DMS153 treated with DMSO at 0.1 percent for 48 hours (cell line): ENCODE measurements around the gene CXCL17.
A peak's percentile ranks its signal among the peaks of the same experiment; 100 is the strongest.
"Not testable (repeated sequence)": the region's sequence is repeated elsewhere in the genome, so short reads cannot be mapped to it uniquely, and the experiment has no call there.

Experiments used
- DNase-seq: peaks from one replicate; lab custom pipeline; 2025; ENCODE audit not compliant: unreplicated experiment; lab: John Stamatoyannopoulos, UW

Gene CXCL17

GRCh38 chr19:42466521-42467182, 23.9 kb upstream of the CXCL17 start:
- DNase-seq: no peak

- no peak for DNase-seq
Observed at GRCh38 chr19:42465827-42466280, 23.1 kb upstream of the CXCL17 start.

GRCh38 chr19:42461700-42462324, 19.1 kb upstream of the CXCL17 start:
- DNase-seq: no peak

DNA sequence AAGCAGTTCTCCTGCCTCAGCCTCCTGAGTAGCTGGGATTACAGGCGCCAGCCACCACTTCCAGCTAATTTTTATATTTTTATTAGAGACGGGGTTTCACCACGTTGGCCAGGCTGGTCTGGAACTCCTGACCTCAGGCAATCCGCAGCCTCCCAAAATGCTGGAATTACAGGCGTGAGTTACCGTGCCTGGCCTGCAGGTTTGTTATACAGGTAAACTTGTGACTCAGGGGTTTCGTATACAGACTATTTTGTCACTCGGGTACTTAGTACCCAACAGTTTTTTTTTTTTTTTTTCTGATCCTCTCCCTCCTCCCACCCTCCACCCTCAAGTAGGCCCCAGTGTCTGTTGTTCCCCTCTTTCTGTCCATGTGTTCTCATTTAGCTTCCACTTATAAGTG, 18.5 kb upstream of the CXCL17 start:
- DNase-seq: not testable (repeated sequence)

DNA sequence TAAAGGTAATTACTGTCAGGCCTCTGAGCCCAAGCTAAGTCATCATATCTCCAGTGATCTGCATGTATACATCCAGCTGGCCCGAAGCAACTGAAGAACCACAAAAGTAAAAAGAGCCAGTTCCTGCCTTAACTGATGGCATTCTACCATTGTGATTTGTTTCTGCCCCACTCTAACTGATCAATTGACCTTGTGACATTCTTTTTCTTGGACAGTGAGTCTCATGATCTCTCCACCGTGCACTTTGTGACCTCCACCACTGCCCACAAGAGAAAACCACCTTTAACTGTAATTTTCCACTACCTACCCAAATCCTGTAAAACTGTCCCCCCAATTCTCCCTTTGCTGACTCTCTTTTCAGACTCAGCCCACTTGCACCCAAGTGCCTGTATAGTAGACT, 17.2 kb upstream of the CXCL17 start:
- no peak for DNase-seq

DNA sequence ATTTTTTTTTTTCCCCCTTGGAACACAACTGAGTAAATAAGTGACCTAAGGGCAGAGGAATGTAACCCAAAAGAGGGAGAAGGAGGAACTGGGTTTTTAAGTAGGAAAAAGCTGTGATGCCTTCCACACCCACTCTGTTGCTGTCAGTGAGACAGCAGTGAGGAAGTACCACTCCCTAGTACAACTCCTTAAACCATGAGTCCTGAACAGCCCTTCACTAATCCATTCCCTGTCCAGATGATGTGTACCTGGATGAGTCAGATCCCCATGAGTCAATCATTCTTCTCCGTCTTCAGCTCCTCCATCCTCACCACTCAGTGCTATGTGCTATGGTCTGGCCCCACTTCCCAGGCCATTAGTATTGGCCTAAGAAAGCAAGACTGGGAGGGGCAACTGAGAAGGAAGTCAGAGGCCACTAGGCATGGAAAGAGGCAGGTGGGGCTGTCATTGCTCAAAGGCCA, 12.9 kb upstream of the CXCL17 start:
- no peak for DNase-seq

GRCh38 chr19:42455086-42455485, 12.3 kb upstream of the CXCL17 start:
- DNase-seq: no peak

DNA sequence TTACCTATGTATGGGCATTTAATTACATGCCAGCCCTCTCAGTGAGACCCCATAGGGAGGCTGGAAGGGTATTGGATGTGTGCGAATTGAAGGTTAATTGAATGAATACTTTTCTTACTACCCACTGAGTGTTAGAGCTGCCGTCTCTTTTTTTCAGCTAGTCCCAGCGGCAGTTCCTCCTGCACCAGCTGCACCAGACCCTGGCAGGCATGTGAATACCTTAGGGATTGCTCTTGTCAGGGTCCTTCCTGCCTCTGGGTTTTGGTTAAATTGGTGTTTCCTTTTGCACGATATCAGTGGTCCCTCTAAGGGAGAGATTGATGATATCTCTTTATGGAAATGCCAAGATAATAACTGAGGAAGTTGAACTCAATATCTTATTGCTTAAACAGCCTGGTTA, 9.8 kb upstream of the CXCL17 start:
- DNase-seq: no peak

- DNase-seq: peak; percentile 89
Observed at GRCh38 chr19:42450314-42450934, 7.7 kb upstream of the CXCL17 start.

DNA sequence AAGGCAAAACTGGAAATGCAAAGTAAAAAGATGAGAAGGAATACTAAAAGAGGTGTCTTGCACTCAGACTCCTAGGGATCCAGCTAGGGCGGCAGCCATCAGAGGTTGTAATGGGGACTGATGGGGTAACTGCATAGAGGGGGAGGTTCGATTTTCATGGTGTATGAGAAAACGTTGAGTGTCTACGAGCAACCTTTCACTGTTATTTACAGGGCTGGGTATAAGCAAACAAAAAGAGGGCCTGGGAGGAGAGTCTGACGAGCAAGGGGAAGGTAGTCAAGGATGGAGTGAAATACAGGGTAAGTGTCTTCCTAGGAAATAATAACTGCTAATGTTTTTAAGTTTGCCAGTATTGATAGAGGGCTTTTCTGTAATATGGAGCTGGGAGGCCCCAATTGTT, 5.6 kb upstream of the CXCL17 start:
- not testable (repeated sequence) for DNase-seq

- no peak for DNase-seq
Observed at GRCh38 chr19:42445948-42446347, 3.2 kb upstream of the CXCL17 start.

GRCh38 chr19:42443944-42444398, 1.2 kb upstream of the CXCL17 start:
- no peak for DNase-seq

DNA sequence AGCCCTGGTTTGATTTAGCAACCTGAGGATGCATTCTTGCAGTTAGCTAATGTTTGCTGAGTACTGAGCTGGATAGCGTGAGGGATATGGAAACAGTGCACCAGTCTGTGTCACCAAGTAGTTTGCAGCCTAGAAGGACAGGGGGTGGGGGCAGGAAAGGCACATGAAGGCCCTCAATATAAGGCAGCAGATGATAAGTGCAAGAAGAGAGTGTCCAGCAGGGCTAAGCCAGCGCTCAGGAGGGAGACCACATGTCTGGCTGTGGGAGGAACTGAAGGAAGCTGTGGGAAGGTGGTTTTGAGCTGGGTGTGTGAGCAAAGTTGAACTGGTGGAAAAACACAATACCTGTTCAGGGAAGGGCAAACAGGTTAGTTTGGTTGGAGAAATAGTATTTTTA, 1.7 kb downstream of the CXCL17 start:
- no peak for DNase-seq

- DNase-seq: peak; percentile 30
Observed at GRCh38 chr19:42440357-42441048, 2.2 kb downstream of the CXCL17 start.

GRCh38 chr19:42436006-42436405, 6.7 kb downstream of the CXCL17 start:
- no peak for DNase-seq

- no peak for DNase-seq
Observed at GRCh38 chr19:42435316-42435715, 7.4 kb downstream of the CXCL17 start.

DNA sequence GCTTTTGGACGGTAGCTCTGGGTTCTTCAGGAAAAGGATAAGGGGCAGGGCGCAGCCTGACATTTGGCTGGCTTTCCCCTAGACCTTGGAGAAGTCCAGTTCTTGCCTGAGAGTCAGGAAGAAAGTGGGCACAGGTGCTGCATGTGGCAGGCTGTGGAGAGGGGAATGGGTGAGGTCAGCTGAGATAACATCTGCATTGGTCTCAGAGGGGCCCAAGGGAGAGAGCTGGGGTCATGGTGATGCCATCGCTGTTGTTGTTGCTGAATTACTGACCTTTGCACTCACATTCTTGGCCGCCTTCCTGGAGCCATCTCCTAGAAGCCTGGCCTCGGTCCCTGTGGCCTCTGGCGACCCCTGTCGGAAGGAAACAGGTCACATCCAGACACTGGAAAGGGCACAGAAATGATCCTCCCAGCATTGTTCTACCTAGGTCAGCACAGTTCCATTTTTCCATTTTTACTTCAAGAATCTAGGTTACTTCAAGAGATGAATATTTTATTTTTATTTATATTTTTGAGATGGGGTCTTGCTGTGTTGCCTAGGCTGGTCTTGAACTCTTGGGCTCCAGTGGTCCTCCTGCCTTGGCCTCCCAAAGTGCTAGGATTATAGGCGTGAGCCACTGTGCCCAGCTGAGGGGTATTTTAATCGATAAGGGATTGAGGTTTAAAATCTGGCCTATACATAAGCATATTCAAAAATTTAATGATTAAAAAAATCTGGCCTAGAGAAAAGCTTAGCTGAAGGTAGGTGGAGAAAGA, 9.1 kb downstream of the CXCL17 start:
- DNase-seq: peak; percentile 35

- no peak for DNase-seq
Observed at GRCh38 chr19:42431486-42431885, 11.3 kb downstream of the CXCL17 start.

DNA sequence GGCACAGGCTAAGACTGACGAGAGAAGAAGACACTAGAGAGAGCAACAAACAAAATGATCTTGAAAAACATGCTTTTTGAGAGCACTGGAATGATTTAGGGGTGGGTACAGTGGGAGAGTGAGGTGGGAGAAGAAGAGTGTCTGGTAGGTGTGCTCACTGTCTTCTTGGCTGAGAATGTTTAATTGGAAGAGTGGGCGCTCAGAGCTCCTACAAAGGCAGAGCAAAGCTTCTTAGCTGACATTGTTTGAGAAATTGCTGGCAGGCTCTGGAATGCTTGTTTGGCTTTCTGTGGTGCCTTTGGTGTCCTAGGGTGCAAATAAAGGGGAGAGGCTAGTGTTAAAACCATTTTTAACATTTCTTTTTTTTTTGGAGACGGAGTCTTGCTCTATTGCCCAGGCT, 14.1 kb downstream of the CXCL17 start:
- DNase-seq: no peak

DNA sequence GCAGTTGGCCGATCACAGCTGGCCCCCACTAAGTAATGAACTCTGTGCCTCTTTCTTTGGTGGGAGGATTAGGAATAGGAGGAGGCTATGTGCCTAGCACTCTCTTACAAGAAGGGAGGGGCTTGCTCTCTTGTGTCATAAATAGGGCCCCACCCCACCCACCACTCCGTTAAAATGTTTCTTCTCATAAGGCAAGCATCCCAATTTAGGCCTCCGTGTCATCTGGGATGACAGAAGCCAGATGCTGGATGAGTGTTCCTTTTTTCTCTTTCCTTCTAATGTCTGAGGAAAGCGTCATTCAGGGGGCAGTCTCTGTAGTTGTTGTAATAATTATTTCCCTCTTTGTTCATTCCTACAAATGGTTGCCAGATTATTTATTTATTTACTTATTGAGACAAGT, 15.4 kb downstream of the CXCL17 start, which contains the start of gene LIPE:
LIPE (minus strand) TSS at position 76 of the 400 bp plus-strand sequence. CDS start 239 bp downstream, outside the sequence.
- no peak for DNase-seq

- DNase-seq: peak; percentile 30
Observed at GRCh38 chr19:42426643-42427042, 16.1 kb downstream of the CXCL17 start.
